Measurements from ENCODE around the gene TMEM82. TPM values are rescaled to one million over a fixed set of nuclear protein-coding genes. Genes with fewer than 3 reads are reported as not detected.
A peak's percentile ranks its signal among the peaks of the same experiment; 100 is the strongest.
"Not testable (repeated sequence)": the region's sequence is repeated elsewhere in the genome, so short reads cannot be mapped to it uniquely, and the experiment has no call there.

Gene TMEM82
- not detected in 2 replicates for total RNA-seq (2012; rRNA removed)

DNA sequence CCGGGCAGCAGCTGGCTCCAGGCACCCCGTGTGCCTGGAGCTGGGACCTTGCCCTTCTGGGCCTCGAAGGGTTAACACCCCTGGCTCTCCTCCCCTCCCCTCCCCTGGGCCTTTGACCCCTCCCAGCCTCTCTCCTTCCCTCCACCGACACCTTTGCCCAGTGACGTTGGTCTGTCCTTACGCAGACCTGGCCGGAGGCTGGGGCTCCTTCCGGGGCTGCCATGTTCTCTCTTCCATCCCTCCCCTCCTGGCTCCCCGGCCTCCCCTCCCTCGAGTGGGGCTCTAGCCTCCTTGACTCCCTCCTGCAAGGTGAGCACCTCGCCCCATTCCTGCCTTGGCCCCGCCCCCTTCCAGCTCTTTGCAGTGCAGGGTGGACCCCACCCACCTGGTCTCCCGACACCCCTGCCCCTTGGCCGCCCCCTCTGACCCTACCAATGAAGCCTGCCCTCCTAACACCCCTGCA is at the start of gene TMEM82:
TSS of gene TMEM82 (plus strand) at position 161 of the 463 bp plus-strand sequence. CDS start at position 222, 61 bp downstream.
- H3K9ac ChIP-seq (ENCODE audit: low read depth, low read length): no peak within 1 kb of the TSS
- no peaks in the 10 kb centered on the region for H3K27me3 ChIP-seq (ENCODE audit: control insufficient read depth, insufficient read depth, low read length)
- H3K9me3 ChIP-seq (replicated peaks; ENCODE audit: low read length): no peaks in the 10 kb centered on the region
- no peaks in the 10 kb centered on the region for H3K36me3 ChIP-seq (ENCODE audit: insufficient read depth, low read length)
- no peak within 1 kb of the TSS for H3K4me2 ChIP-seq (ENCODE audit: low read length)
- H3K4me3 ChIP-seq (ENCODE audit: low read length): no peak within 1 kb of the TSS
- H3K4me1 ChIP-seq (ENCODE audit: control insufficient read depth, insufficient read depth, low read length): no peaks in the 10 kb centered on the region

DNA sequence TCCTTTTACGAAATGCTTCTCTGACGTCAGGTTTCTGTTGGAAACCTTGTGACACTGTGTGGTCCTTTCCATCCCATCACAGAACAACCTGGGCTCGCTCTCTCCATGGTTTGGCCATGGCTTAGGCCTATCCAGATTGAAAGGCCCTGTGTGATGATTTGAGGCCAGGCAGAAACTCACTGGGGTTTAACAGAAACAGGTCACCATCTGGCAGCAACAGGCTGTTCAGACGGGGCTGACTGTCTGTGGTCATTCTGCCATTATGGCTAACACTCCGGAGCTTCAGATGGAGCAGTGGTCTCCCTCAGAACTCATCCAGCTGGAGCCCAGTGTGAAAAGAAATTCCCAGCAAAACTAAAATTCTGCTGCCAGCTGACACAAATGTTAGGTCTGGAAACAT is 48.9 kb upstream of the TMEM82 start:
- H3K9ac ChIP-seq (ENCODE audit: low read depth, low read length): no peak overlapping the region
- peaks cover 7% of the 10 kb centered on the region for H3K36me3 ChIP-seq (ENCODE audit: insufficient read depth, low read length)
- H3K4me1 ChIP-seq (ENCODE audit: control insufficient read depth, insufficient read depth, low read length): peaks cover 29% of the 10 kb centered on the region

DNA sequence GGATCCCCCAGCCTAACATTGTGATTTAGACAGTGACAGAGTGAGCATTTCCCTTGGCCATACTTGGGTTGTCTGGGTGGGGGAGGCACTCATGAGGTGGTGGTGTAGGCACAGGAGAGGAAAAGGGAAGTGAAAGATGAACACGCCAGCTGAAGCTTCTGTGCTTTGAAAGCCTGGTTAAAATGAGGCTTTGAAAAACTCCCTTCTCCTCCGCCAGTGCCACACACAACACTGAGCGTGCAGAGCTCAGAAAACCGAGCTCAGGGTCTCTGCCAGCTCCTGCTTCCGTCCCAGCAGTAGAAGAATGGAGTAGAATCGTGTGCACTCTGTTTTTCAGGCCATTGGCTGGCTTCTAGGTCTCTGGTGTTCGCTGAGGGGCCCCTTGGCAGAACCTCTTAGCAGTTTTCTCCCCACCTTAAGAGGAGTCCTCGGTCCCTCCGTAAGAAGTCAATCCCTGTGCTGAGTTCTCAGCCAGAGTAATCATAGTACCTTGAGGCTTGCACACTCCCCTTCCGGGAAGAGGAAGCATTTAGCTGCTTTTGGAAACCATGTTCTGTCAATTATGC is 45.3 kb upstream of the TMEM82 start:
- peaks cover 16% of the 10 kb centered on the region for H3K4me1 ChIP-seq (ENCODE audit: control insufficient read depth, insufficient read depth, low read length)
- H3K36me3 ChIP-seq (ENCODE audit: insufficient read depth, low read length): peaks cover 7% of the 10 kb centered on the region
- peak overlapping the region; percentile 14 for H3K9ac ChIP-seq (ENCODE audit: low read depth, low read length)
- H3K27me3 ChIP-seq (ENCODE audit: control insufficient read depth, insufficient read depth, low read length): no peaks in the 10 kb centered on the region
- H3K4me3 ChIP-seq (ENCODE audit: low read length): no peak overlapping the region
- no peaks in the 10 kb centered on the region for H3K9me3 ChIP-seq (replicated peaks; ENCODE audit: low read length)
- H3K4me2 ChIP-seq (ENCODE audit: low read length): no peak overlapping the region

More for the DNA sequence above, 48.9 kb upstream of the TMEM82 start:
- H3K9me3 ChIP-seq (replicated peaks; ENCODE audit: low read length): no peaks in the 10 kb centered on the region
- H3K27me3 ChIP-seq (ENCODE audit: control insufficient read depth, insufficient read depth, low read length): no peaks in the 10 kb centered on the region
- no peak overlapping the region for H3K4me3 ChIP-seq (ENCODE audit: low read length)
- H3K4me2 ChIP-seq (ENCODE audit: low read length): no peak overlapping the region

DNA sequence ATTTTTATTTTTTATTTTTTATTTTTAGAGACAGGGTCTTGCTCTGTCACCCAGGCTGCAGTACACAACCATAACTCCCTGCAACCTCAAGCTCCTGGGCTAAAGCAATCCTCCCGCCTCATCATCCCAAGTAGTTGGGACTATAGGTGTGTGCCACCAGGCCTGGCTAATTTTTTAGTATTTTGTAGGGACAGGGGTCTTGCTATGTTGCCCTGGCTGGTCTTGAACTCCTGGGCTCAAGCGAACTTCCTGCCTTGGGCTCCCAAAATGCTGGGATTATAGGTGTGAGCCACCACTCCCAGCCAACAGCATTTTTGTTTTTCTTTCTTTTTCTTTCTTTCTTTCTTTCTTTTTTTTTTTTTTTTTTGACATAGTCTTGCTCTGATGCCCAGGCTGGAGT is 44.1 kb upstream of the TMEM82 start:
- peaks cover 19% of the 10 kb centered on the region for H3K4me1 ChIP-seq (ENCODE audit: control insufficient read depth, insufficient read depth, low read length)
- H3K36me3 ChIP-seq (ENCODE audit: insufficient read depth, low read length): peaks cover 7% of the 10 kb centered on the region
- no peak overlapping the region for H3K4me3 ChIP-seq (ENCODE audit: low read length)
- no peaks in the 10 kb centered on the region for H3K9me3 ChIP-seq (replicated peaks; ENCODE audit: low read length)
- no peak overlapping the region for H3K4me2 ChIP-seq (ENCODE audit: low read length)
- H3K9ac ChIP-seq (ENCODE audit: low read depth, low read length): no peak overlapping the region
- H3K27me3 ChIP-seq (ENCODE audit: control insufficient read depth, insufficient read depth, low read length): no peaks in the 10 kb centered on the region

DNA sequence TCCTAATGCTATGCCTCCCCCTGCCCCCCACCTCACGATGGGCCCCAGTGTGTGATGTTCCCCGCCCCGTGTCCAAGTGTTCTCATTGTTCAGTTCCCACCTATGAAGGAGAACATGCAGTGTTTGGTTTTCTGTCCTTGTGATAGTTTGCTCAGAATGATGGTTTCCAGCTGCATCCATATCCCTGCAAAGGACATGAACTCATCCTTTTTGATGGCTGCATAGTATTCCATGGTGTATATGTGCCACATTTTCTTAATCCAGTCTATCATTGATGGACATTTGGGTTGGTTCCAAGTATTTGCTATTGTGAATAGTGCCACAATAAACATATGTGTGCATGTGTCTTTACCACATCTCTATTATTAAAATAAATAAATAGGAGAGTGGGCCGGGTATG is 43.0 kb upstream of the TMEM82 start:
- H3K9ac ChIP-seq (ENCODE audit: low read depth, low read length); H3K4me2 ChIP-seq (ENCODE audit: low read length); H3K4me3 ChIP-seq (ENCODE audit: low read length); H3K27me3 ChIP-seq (ENCODE audit: control insufficient read depth, insufficient read depth, low read length); H3K36me3 ChIP-seq (ENCODE audit: insufficient read depth, low read length); H3K9me3 ChIP-seq (replicated peaks; ENCODE audit: low read length): not testable (repeated sequence)
- H3K4me1 ChIP-seq (ENCODE audit: control insufficient read depth, insufficient read depth, low read length): peaks cover 30% of the 10 kb centered on the region

DNA sequence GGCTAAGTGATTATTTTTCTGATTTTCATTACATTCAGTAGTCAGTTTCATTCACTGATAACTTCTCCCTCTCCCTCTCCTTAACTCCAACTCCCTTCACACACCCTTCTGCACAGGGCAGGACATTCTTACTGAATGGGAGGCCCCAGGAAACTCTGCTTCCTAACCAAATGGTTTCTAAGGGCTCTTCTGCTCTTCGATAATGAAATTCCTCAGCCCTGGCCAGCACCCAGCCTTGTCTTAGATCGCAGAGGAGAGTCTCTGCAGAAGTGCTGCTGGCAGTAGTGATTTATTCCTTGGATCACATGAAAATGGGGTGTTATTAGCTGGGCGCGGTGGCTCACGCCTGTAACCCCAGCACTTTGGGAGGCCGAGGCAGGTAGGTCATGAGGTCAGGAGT is 41.8 kb upstream of the TMEM82 start:
- Histone ChIP-seq H3K9ac (ENCODE audit: low read depth, low read length) (no peak overlapping the region), H3K4me1 (ENCODE audit: control insufficient read depth, insufficient read depth, low read length) (peaks cover 37% of the 10 kb centered on the region), H3K4me2 (ENCODE audit: low read length) (no peak overlapping the region), H3K27me3 (ENCODE audit: control insufficient read depth, insufficient read depth, low read length) (no peaks in the 10 kb centered on the region), H3K4me3 (ENCODE audit: low read length) (no peak overlapping the region), H3K36me3 (ENCODE audit: insufficient read depth, low read length) (peaks cover 10% of the 10 kb centered on the region), H3K9me3 (replicated peaks; ENCODE audit: low read length) (no peaks in the 10 kb centered on the region)

DNA sequence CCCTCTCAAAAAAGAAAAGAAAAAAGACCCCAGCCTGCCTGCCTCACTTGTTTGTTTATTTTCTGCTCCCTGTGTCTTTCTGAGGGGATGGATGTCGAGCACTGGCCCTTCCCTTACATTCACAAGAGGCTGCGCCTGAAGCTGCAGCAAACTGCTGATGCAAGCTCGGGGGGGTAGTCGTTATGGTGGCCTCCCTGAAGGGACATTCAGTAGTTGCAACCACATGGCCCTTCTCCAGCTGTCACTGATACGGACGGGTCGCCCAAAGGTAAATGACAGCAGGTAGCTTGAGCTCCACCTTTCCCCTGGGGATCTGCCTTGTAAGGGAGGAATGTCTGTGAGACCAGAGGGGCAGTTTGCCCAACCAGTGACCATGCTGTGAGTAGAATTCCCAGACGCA is 40.5 kb upstream of the TMEM82 start:
- no peak overlapping the region for H3K4me2 ChIP-seq (ENCODE audit: low read length)
- no peak overlapping the region for H3K9ac ChIP-seq (ENCODE audit: low read depth, low read length)
- peaks cover 16% of the 10 kb centered on the region for H3K36me3 ChIP-seq (ENCODE audit: insufficient read depth, low read length)
- no peak overlapping the region for H3K4me3 ChIP-seq (ENCODE audit: low read length)
- H3K27me3 ChIP-seq (ENCODE audit: control insufficient read depth, insufficient read depth, low read length): no peaks in the 10 kb centered on the region
- H3K9me3 ChIP-seq (replicated peaks; ENCODE audit: low read length): no peaks in the 10 kb centered on the region
- H3K4me1 ChIP-seq (ENCODE audit: control insufficient read depth, insufficient read depth, low read length): peaks cover 34% of the 10 kb centered on the region

DNA sequence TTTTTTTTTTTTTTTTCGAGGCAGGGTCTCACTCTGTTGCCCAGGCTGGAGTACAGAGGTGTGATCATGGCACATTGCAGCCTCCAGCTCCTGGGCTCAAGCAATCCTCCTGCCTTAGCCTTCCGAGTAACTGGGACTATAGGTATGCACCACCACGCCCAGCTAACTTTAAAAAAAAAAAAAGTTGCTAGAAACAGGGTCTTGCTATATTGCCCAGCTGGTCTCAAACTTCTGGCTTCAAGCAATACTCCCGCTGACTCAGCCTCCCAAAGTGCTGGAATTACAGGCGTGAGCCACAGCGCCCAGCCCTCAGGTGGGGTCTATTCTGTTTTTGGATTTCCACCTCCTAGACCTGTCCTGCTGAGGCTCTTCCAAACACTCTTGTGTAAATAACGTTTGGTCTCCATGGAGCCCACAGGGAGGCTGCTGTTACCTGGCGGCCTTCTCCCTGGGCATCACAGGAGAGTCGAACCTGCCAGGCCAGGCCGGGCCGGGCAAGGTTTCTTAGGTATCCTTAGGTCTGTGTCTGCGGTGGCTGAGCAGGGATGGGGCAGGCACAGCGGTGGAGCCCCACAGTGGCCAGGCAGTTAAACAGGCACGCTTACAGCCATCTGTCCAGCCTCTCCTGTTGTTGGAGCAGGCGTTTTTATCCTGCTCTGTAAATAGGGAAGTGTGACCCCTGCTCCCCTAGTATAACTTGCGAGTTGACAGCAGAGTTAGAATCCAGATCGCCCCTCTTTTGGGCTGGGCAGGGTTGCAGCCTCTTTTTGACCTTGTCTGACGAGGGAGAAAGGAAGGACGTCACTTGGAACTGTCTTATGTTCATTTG is 39.4 kb upstream of the TMEM82 start:
- Histone ChIP-seq H3K9ac (ENCODE audit: low read depth, low read length) (peak overlapping the region; percentile 88), H3K27me3 (ENCODE audit: control insufficient read depth, insufficient read depth, low read length) (no peaks in the 10 kb centered on the region), H3K36me3 (ENCODE audit: insufficient read depth, low read length) (peaks cover 9% of the 10 kb centered on the region), H3K4me3 (ENCODE audit: low read length) (peak overlapping the region; percentile 33), H3K9me3 (replicated peaks; ENCODE audit: low read length) (no peaks in the 10 kb centered on the region), H3K4me1 (ENCODE audit: control insufficient read depth, insufficient read depth, low read length) (peaks cover 27% of the 10 kb centered on the region), H3K4me2 (ENCODE audit: low read length) (peak overlapping the region; percentile 80)

DNA sequence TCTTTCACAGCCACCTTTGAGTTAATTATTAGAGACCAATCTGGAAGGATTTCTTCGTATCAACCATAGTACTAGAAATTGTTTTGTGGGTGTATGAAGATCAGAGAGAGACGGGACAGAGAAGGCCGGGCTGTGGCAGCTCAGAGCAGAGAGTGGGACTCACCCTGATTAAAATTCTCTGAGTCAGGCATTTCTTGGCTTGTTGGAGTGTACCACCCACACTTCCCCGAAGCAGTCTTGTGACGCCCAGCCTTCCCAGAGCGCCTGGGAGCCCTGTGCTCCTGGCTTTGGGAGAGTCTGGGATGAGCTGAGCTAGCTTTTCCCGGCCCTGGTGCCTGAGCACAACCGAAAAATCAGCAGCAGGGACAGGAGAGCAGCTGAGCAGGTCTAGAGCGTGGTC is 38.7 kb upstream of the TMEM82 start:
- peak overlapping the region; percentile 80 for H3K4me2 ChIP-seq (ENCODE audit: low read length)
- H3K27me3 ChIP-seq (ENCODE audit: control insufficient read depth, insufficient read depth, low read length): no peaks in the 10 kb centered on the region
- H3K4me1 ChIP-seq (ENCODE audit: control insufficient read depth, insufficient read depth, low read length): peaks cover 27% of the 10 kb centered on the region
- peak overlapping the region; percentile 56 for H3K4me3 ChIP-seq (ENCODE audit: low read length)
- peak overlapping the region; percentile 88 for H3K9ac ChIP-seq (ENCODE audit: low read depth, low read length)
- H3K36me3 ChIP-seq (ENCODE audit: insufficient read depth, low read length): peaks cover 9% of the 10 kb centered on the region
- H3K9me3 ChIP-seq (replicated peaks; ENCODE audit: low read length): no peaks in the 10 kb centered on the region

DNA sequence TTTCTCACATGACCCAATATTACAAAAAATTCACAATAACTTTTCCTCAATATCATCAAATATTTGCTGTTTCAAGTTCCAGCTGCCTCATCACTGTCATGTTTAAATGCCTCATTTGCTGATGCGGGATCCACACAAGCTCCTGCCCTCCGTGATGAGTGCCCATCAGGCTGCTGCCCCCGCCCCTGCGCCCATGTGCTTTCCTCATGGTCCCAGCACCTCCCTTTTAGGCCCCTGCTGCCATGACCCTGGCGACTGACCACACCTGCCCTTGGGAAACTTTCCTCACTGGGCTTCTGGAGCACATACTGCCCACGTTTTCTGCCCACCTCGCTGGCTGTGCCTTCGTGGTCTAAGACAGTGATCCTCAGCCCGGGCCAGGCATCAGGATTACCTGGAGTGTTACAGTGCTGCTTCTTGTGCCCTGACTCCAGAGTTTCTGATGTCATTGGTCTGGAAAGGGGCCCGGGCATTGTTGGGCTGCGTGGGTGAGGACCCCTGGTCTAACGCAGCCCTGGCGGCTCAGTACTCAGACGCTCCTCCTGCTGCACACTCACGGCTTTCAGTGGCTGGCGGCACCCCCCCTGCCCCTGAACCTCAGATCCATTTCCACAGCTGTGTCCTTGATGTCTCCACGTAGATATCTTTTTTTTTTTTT is 37.6 kb upstream of the TMEM82 start:
- Histone ChIP-seq H3K9me3 (replicated peaks; ENCODE audit: low read length) (no peaks in the 10 kb centered on the region), H3K4me2 (ENCODE audit: low read length) (peak overlapping the region; percentile 80), H3K9ac (ENCODE audit: low read depth, low read length) (peak overlapping the region; percentile 88), H3K4me3 (ENCODE audit: low read length) (no peak overlapping the region), H3K27me3 (ENCODE audit: control insufficient read depth, insufficient read depth, low read length) (no peaks in the 10 kb centered on the region), H3K4me1 (ENCODE audit: control insufficient read depth, insufficient read depth, low read length) (peaks cover 27% of the 10 kb centered on the region), H3K36me3 (ENCODE audit: insufficient read depth, low read length) (peaks cover 9% of the 10 kb centered on the region)

DNA sequence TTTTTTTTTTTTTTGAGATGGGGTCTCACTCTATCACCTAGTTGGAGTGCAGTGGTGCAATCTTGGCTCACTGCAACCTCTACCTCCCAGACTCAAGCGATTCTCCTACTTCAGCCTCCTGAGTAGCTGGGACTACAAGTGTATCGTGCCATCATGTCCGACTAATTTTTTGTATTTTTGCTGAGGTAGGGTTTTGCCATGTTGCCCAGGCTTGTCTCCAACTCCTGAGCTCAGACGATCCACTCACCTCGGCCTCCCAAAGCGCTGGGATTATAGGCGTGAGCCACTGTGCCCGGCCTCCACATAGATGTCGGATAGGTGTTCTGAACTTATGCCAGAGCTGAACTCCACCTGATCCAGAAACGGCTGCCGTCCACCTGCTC is 37.1 kb upstream of the TMEM82 start:
- H3K27me3 ChIP-seq (ENCODE audit: control insufficient read depth, insufficient read depth, low read length): no peaks in the 10 kb centered on the region
- H3K4me2 ChIP-seq (ENCODE audit: low read length): no peak overlapping the region
- no peak overlapping the region for H3K9ac ChIP-seq (ENCODE audit: low read depth, low read length)
- no peaks in the 10 kb centered on the region for H3K9me3 ChIP-seq (replicated peaks; ENCODE audit: low read length)
- peaks cover 9% of the 10 kb centered on the region for H3K36me3 ChIP-seq (ENCODE audit: insufficient read depth, low read length)
- H3K4me3 ChIP-seq (ENCODE audit: low read length): no peak overlapping the region
- peaks cover 27% of the 10 kb centered on the region for H3K4me1 ChIP-seq (ENCODE audit: control insufficient read depth, insufficient read depth, low read length)
